Ovary (tissue), 3 donors: ENCODE measurements around the gene RPUSD3.
A peak's percentile ranks its signal among the peaks of the same experiment; 100 is the strongest.

ENCODE experiments used
- CTCF ChIP-seq, 3 donors: fragments of 450-650 bp in 2 of 3; fragments of 200-600 bp in 1 of 3; IDR thresholded peaks; one replicate each; pipeline versions ENCODE4 v1.5.1 to v1.8.0; 2016 to 2022; ENCODE audit warnings: antibody characterized with exemption in 3 of 3, mild to moderate bottlenecking in 1 of 3
- EP300 ChIP-seq: sonication (generic); formaldehyde crosslinking; IDR thresholded peaks from one replicate; pipeline ENCODE4 v1.6.1; 2017; ENCODE audit warnings: antibody characterized with exemption
- POLR2A ChIP-seq: fragments of 450-650 bp; IDR thresholded peaks from one replicate; pipeline ENCODE4 v1.6.1; 2017; ENCODE audit warnings: antibody characterized with exemption, mild to moderate bottlenecking, moderate library complexity
- donor health status: DM: no; HTN: no; CAD: no.

GRCh38 chr3:9890249-9891071, 46.7 kb upstream of the RPUSD3 start, which contains the start of gene JAGN1:
- TF ChIP-seq CTCF (IDR thresholded peaks at IDR 0.05), result no peak
- peak; percentile 93 for TF ChIP-seq POLR2A
- TF ChIP-seq EP300, result no peak
